HCT116 (cell line): ENCODE data around the gene TRAPPC13. TPM values are rescaled to one million over a fixed set of nuclear protein-coding genes. Genes with fewer than 3 reads are reported as not detected.

Experiments
- ATAC-seq: fragments of 200-7000 bp; cut with Tn5 transposase; 2 replicates; pipeline ENCODE4 v1.9.1; 2020; ENCODE audit warnings: mild to moderate bottlenecking, moderate library complexity
- Bru-seq: library from RNA; stranded (reverse); fragments of 400-500 nt; gene quantifications from one replicate; lab custom pipeline; 2021; lab: Mats Ljungman, UMichigan
- BruChase-seq, 2 experiments: library from RNA; stranded (reverse); fragments of 400-500 nt; gene quantifications; one replicate each; lab custom pipeline; 2021; lab: Mats Ljungman, UMichigan
- BruUV-seq: library from RNA; stranded (reverse); fragments of 400-500 nt; replicated peaks from 2 replicates; lab custom pipeline; 2021; lab: Mats Ljungman, UMichigan
- CTCF ChIA-PET: fragments of 300-600 bp; sonication (Branson Sonifier 250); formaldehyde crosslinking; loops from one replicate; lab custom pipeline; 2021; ENCODE audit warnings: antibody characterized with exemption; lab: Charles Lee
- POLR2A ChIA-PET: fragments of 300-600, 350-600 bp; sonication (Branson Sonifier 250); formaldehyde crosslinking; loops from one replicate; lab custom pipeline; 2021; ENCODE audit warnings: antibody characterized with exemption; lab: Charles Lee
- RAD21 ChIA-PET, 2 experiments: fragments of 300-600 bp; sonication (Branson Sonifier 250); formaldehyde crosslinking; loops; one replicate each; lab custom pipeline; 2023; ENCODE audit warnings: low total read pairs in 2 of 2; ENCODE audit not compliant: uncharacterized antibody in 2 of 2, unreplicated experiment in 2 of 2, low non-redundant PET in 1 of 2; lab: Charles Lee
- DNase-seq: peaks from one replicate; pipeline ENCODE4 v3.0.0-alpha.2; 2010; ENCODE audit warnings: low read depth, low spot score
- H2AFZ ChIP-seq: fragments of 200-600 bp; shearing (Covaris generic), sonication (generic); 2 replicates; pipeline ENCODE4 v1.6.1; 2017; ENCODE audit warnings: low read depth, mixed run types, mixed read lengths, antibody characterized with exemption, low read length; ENCODE audit not compliant: poor library complexity, severe bottlenecking
- H3K27ac ChIP-seq: 2 replicates; pipeline ENCODE4 v1.5.1; 2012; ENCODE audit warnings: low read depth, low read length
- H3K27me3 ChIP-seq: fragments of 200-600 bp; sonication (generic); 2 replicates; pipeline ENCODE4 v1.6.1; 2016; ENCODE audit warnings: mixed run types, low read length, mixed read lengths; ENCODE audit not compliant: insufficient read depth
- H3K36me3 ChIP-seq, 2 experiments: fragments of 200-500 bp in 1 of 2; fragments of 200-600 bp in 1 of 2; sonication (Bioruptor generic) in 1 of 2; sonication (generic) in 1 of 2; 2 replicates each; pipeline versions ENCODE4 v1.5.1 to v1.6.1; 2014 to 2016; ENCODE audit warnings: low read length in 2 of 2, inconsistent platforms in 1 of 2, mixed read lengths in 1 of 2, mixed run types in 1 of 2; ENCODE audit not compliant: insufficient read depth in 2 of 2, control insufficient read depth in 1 of 2
- H3K4me1 ChIP-seq, 2 experiments: fragments of 200-600 bp in 1 of 2; sonication (generic) in 1 of 2; 2 replicates each; pipeline versions ENCODE4 v1.5.1 to v1.6.1; 2012 to 2017; ENCODE audit warnings: low read length in 2 of 2, inconsistent platforms in 1 of 2, mild to moderate bottlenecking in 1 of 2, mixed read lengths in 1 of 2, mixed run types in 1 of 2, moderate library complexity in 1 of 2; ENCODE audit not compliant: insufficient read depth in 2 of 2, control insufficient read depth in 1 of 2
- H3K4me2 ChIP-seq: fragments of 200-600 bp; sonication (generic); 2 replicates; pipeline ENCODE4 v1.6.1; 2017; ENCODE audit warnings: mixed run types, low read length, mixed read lengths
- H3K4me3 ChIP-seq, 2 experiments: fragments of 200-600 bp in 1 of 2; sonication (generic) in 1 of 2; replicated peaks in 1 of 2; 2 replicates each; pipeline ENCODE4 v1.5.1; 2011 to 2016; ENCODE audit warnings: low read length in 2 of 2, control low read depth in 1 of 2, low read depth in 1 of 2, mild to moderate bottlenecking in 1 of 2, mixed read lengths in 1 of 2, mixed run types in 1 of 2
- H3K79me2 ChIP-seq: fragments of 200-600 bp; sonication (generic); 2 replicates; pipeline ENCODE4 v1.6.1; 2017; ENCODE audit warnings: mild to moderate bottlenecking, mixed run types, low read length, moderate library complexity, mixed read lengths; ENCODE audit not compliant: insufficient read depth
- H3K9ac ChIP-seq: fragments of 200-600 bp; sonication (generic); 2 replicates; pipeline ENCODE4 v1.6.1; 2016; ENCODE audit warnings: low read length, mixed read lengths
- H3K9me2 ChIP-seq: fragments of 200-600 bp; sonication (generic), shearing (Covaris generic); 2 replicates; pipeline ENCODE4 v1.6.1; 2017; ENCODE audit warnings: mixed run types, mild to moderate bottlenecking, moderate library complexity; ENCODE audit not compliant: insufficient read depth
- H3K9me3 ChIP-seq, 2 experiments: fragments of 200-500 bp in 1 of 2; fragments of 200-600 bp in 1 of 2; sonication (Bioruptor generic) in 1 of 2; sonication (generic) in 1 of 2; 2 replicates each; pipeline ENCODE4 v1.6.1; 2014 to 2017; ENCODE audit warnings: low read length in 2 of 2, mixed read lengths in 2 of 2, inconsistent platforms in 1 of 2, low read depth in 1 of 2, mild to moderate bottlenecking in 1 of 2, mixed run types in 1 of 2, moderate library complexity in 1 of 2; ENCODE audit not compliant: control insufficient read depth in 1 of 2, insufficient read depth in 1 of 2
- H4K20me1 ChIP-seq: fragments of 200-600 bp; sonication (generic), shearing (Covaris generic); 2 replicates; pipeline ENCODE4 v1.6.1; 2017; ENCODE audit warnings: mixed run types, mild to moderate bottlenecking, moderate library complexity; ENCODE audit not compliant: insufficient read depth
- CBX3 ChIP-seq: IDR thresholded peaks from 2 replicates; pipeline ENCODE4 v1.6.1; 2012; ENCODE audit warnings: low read depth
- CEBPB ChIP-seq: IDR thresholded peaks from 2 replicates; pipeline ENCODE4 v1.6.1; 2012; ENCODE audit warnings: low read depth
- EGR1 ChIP-seq: IDR thresholded peaks from 2 replicates; pipeline ENCODE4 v1.6.1; 2012; ENCODE audit warnings: low read depth
- ELF1 ChIP-seq: IDR thresholded peaks from 2 replicates; pipeline ENCODE4 v1.6.1; 2012; ENCODE audit warnings: low read depth, borderline replicate concordance
- EZH2phosphoT487 ChIP-seq: fragments of 200-600 bp; IDR thresholded peaks from 2 replicates; pipeline ENCODE4 v1.6.1; 2018; ENCODE audit warnings: antibody characterized with exemption, borderline replicate concordance
- FOSL1 ChIP-seq: IDR thresholded peaks from 2 replicates; pipeline ENCODE4 v1.6.1; 2012; ENCODE audit warnings: low read depth
- JUND ChIP-seq: IDR thresholded peaks from 2 replicates; pipeline ENCODE4 v1.6.1; 2012
- POLR2A ChIP-seq: IDR thresholded peaks from 2 replicates; pipeline ENCODE4 v1.7.0; 2011; ENCODE audit warnings: borderline replicate concordance; ENCODE audit not compliant: insufficient read depth, insufficient read length; ENCODE audit errors: extremely low read depth
- POLR2AphosphoS5 ChIP-seq: IDR thresholded peaks from 2 replicates; pipeline ENCODE4 v1.6.1; 2011; ENCODE audit warnings: mild to moderate bottlenecking, low read depth, low read length, moderate library complexity
- REST ChIP-seq: IDR thresholded peaks from 2 replicates; pipeline ENCODE4 v1.6.1; 2012; ENCODE audit warnings: low read depth
- SIN3A ChIP-seq: IDR thresholded peaks from 2 replicates; pipeline ENCODE4 v1.6.1; 2012; ENCODE audit warnings: low read depth
- SP1 ChIP-seq: IDR thresholded peaks from 2 replicates; pipeline ENCODE4 v1.6.1; 2012; ENCODE audit warnings: low read depth
- SRF ChIP-seq: IDR thresholded peaks from 2 replicates; pipeline ENCODE4 v1.6.1; 2012; ENCODE audit warnings: low read depth
- TCF7L2 ChIP-seq: IDR thresholded peaks from 2 replicates; pipeline ENCODE4 v1.7.0; 2011; ENCODE audit warnings: borderline replicate concordance, inconsistent platforms; ENCODE audit not compliant: insufficient read depth, insufficient read length; ENCODE audit errors: extremely low read depth
- ZBTB33 ChIP-seq: IDR thresholded peaks from 2 replicates; pipeline ENCODE4 v1.6.1; 2011; ENCODE audit warnings: mild to moderate bottlenecking, low read length, moderate library complexity; ENCODE audit not compliant: insufficient replicate concordance; ENCODE audit errors: extremely low read depth
- ZFX ChIP-seq: fragments of 450-650 bp; IDR thresholded peaks from 2 replicates; pipeline ENCODE4 v1.6.1; 2017
- ZNF274 ChIP-seq: fragments of 200-500 bp; sonication (Bioruptor generic); IDR thresholded peaks from 2 replicates; pipeline ENCODE4 v1.6.1; 2014; ENCODE audit warnings: mild to moderate bottlenecking, low read depth, low read length, inconsistent platforms
- intact Hi-C: fragments of 100-400 bp; cut with micrococcal nuclease; formaldehyde crosslinking; loops from 2 replicates; pipeline ENCODE4 v1.10.0; 2022
- long read RNA-seq: library from polyadenylated mRNA; unstranded; transcript quantifications from one replicate; pipeline ENCODE4 v2.0.0, GENCODE V29; 2021; ENCODE audit not compliant: unreplicated experiment
- polyA plus RNA-seq: library from polyadenylated mRNA; unstranded; fragments of >200 nt; gene quantifications from 2 replicates; pipeline ENCODE4 v1.2.1, GENCODE V29; 2012; ENCODE audit warnings: missing spikeins
- total RNA-seq: library from RNA; stranded (reverse); gene quantifications from one replicate; pipeline ENCODE4 v1.2.1, GENCODE V29; 2021; ENCODE audit not compliant: unreplicated experiment

TRAPPC13 gene, protein sequence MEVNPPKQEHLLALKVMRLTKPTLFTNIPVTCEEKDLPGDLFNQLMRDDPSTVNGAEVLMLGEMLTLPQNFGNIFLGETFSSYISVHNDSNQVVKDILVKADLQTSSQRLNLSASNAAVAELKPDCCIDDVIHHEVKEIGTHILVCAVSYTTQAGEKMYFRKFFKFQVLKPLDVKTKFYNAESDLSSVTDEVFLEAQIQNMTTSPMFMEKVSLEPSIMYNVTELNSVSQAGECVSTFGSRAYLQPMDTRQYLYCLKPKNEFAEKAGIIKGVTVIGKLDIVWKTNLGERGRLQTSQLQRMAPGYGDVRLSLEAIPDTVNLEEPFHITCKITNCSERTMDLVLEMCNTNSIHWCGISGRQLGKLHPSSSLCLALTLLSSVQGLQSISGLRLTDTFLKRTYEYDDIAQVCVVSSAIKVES
- 18.2 TPM for total RNA-seq
- 7.8 and 9.0 TPM in 2 replicates for polyA plus RNA-seq
- percentile 71 among the genes with signal in this experiment for Bru-seq, nascent RNA
- BruChase-seq, experiment 1, labeled RNA remaining after a 6-hour chase: percentile 71 among the genes with signal in this experiment
- percentile 72 among the genes with signal in this experiment for BruChase-seq, experiment 2, labeled RNA remaining after a 2-hour chase
- long read RNA-seq, transcript TRAPPC13-201 (12 exons, 2,715 nt): major isoform, 6 of 18 reads
- long read RNA-seq, partial matches to known transcripts: 3 of 18 reads
- long read RNA-seq, other reads (novel, unspliced or antisense): 4 of 18 reads

GRCh38 chr5:65624571-65625555 lies at the start of gene TRAPPC13, which contains the start of gene SHLD3:
TSS of gene TRAPPC13 (plus strand) at chr5:65625027. CDS start at chr5:65625061, 34 bp downstream.
TSS of gene SHLD3 (plus strand) at chr5:65625027. CDS start at chr5:65629588, 4,561 bp downstream.
- no peaks in the 10 kb centered on the region for H3K9me3 ChIP-seq
- POLR2A ChIA-PET: no interaction called here
- peaks cover 60% of the 10 kb centered on the region for H3K79me2 ChIP-seq
- peaks cover 2 to 17% of the 10 kb centered on the region in 2 experiments; a peak in 2 of 4 replicates for H3K4me1 ChIP-seq
- H3K9ac ChIP-seq: peak within 1 kb of the TSS; percentile 78
- peak within 1 kb of the TSS; percentile 78 to 79 for H3K4me3 ChIP-seq
- H3K4me2 ChIP-seq: peak within 1 kb of the TSS; percentile 83
- DNase-seq: peak; percentile 85
- H4K20me1 ChIP-seq: peaks cover 3% of the 10 kb centered on the region; the same call in 1 of the 2 replicates
- intact Hi-C loops: loop anchor here (2.0 kb wide), 1 partner anchor 62 kb away; the partner anchor contains the start of genes CENPK and PPWD1
- H3K27ac ChIP-seq: peak within 1 kb of the TSS; percentile 62
- TSS peak; percentile 79 for BruUV-seq
- H2AFZ ChIP-seq: peak within 1 kb of the TSS; percentile 95
- H3K9me2 ChIP-seq: no peaks in the 10 kb centered on the region
- H3K27me3 ChIP-seq: no peaks in the 10 kb centered on the region
- peak; percentile 76 for ATAC-seq
- CTCF ChIA-PET: no interaction called here
- RAD21 ChIA-PET: no interaction called here
- no peaks in the 10 kb centered on the region for H3K36me3 ChIP-seq
- TF ChIP-seq SRF (no peak; the same call in 1 of the 2 replicates), REST (no peak), EGR1 (peak; percentile 52; the same call in 1 of the 2 replicates), ZBTB33 (peak; percentile 28), ZFX (peak; percentile 55), POLR2AphosphoS5 (peak; percentile 61; the same call in 1 of the 2 replicates), TCF7L2 (peak; percentile 55), FOSL1 (no peak), SIN3A (peak; percentile 57), CBX3 (peak; percentile 32; the same call in 1 of the 2 replicates), CEBPB (no peak), ZNF274 (no peak), JUND (no peak), ELF1 (peak; percentile 64), SP1 (peak; percentile 38; the same call in 1 of the 2 replicates), EZH2phosphoT487 (no peak), POLR2A (no peak)
